NK-92 treated with Interleukin-12 subunit alpha and Interleukin-12 subunit beta, amount 100 ng/mL, for 24 hours (cell line): ENCODE results near the gene MOSPD3.
"Not testable (repeated sequence)": the region's sequence is repeated elsewhere in the genome, so short reads cannot be mapped to it uniquely, and the experiment has no call there.

ENCODE experiments used
- DNase-seq: peaks from one replicate; lab custom pipeline; 2025; lab: John Stamatoyannopoulos, UW

The MOSPD3 gene

GRCh38 chr7:100611983-100612729 lies at the start of gene MOSPD3:
Gene MOSPD3, plus strand, starts transcription at chr7:100612540. Its CDS starts 252 bp downstream, at chr7:100612792.
- peak; percentile 99 for DNase-seq

DNA sequence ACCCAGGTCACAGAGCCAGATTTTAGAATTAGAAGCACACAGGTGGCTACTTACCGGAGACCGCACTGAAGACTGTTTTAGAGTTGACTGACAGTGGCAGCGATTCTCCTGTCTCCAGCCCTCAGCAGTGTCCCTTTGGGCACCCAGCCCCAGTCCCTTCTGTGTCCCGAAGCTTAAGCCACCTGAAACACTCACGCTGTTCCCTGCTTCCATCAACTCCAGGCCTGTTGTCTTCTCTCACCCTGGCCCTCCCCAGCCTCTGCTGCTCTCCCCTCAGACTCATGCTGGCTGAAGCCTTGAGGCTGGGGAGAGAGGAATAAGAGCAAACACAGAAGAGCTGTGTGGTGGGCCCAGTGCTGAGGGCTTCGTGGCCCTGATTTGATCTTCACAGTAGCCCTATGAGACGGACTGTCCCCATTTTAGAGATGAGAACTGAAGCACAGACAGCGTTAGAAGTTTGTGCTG lies 49.2 kb upstream of the MOSPD3 start:
- DNase-seq: no peak

GRCh38 chr7:100563809-100564400 lies 48.4 kb upstream of the MOSPD3 start:
- peak; percentile 57 for DNase-seq

- DNase-seq: not testable (repeated sequence)
These were observed 47.9 kb upstream of the MOSPD3 start for GRCh38 chr7:100564405-100564804.

DNA sequence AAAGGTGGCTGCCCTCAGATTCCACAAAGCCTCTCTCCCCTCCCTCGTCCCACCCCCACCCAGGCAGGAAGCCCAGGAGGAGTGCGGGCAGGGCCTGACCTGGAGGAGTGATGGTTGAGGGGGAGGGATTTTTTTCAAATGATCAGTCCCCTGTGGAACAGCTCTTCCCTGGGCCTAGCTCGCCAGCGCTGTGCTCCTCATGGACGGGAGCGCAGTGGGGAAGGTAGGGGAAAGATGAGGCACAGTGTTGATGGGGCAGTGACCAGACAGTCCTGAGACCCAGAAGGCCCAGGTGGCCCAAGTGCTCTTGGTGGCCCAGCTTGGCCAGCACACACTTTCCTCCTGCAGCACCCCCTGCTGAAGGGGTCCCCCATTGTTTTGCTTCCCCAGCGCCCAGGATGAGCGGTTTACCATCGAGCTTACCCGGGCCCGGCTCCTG lies 47.2 kb upstream of the MOSPD3 start:
- no peak for DNase-seq

DNA sequence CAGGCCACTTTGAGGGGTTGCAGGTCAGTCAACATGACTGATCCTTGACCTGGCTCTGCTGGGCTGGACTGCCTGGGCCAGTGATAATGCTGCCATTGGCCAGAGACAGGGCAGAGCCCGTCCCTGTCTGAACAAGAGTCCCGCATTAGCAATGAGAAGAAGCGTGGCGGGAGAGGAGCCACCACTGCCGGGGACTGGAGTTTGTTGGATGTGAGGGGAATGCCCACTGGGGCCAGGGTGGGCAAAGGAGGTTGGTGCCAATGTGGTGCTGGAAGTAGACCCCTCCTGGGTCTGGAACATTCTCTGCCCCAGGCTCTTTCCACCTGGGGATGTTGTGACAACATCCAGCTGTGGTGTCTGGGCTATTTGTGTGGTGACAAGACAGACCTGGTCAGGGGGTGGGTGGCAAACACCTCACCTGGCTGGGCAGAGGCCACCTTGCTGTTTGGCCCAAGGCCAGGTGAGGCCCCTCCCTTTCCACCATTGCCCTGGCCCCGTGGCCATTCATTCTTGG lies 46.3 kb upstream of the MOSPD3 start:
- DNase-seq: no peak

- no peak for DNase-seq
These were observed 45.2 kb upstream of the MOSPD3 start for GRCh38 chr7:100567031-100567730.

DNA sequence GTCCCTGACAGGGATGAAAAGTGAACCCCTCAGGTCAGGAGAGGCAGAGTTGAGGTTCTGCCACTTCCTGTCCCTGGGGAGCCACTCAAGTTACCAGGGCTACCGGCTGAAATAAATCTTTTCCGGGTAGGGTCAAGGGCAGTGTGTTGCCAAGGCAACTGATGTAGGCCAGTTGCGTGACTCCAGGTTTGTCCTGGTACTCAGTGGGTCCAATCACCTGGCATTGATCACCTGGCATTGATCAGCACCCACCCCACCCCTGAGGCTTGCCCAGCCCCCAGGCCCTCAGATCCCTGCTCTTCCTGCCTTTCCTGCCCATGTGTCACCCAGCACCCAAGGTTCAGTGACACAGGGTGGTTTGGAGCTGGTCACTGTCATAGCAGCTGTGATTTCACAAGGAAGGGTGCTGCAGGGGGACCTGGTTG lies 44.6 kb upstream of the MOSPD3 start:
- no peak for DNase-seq

DNA sequence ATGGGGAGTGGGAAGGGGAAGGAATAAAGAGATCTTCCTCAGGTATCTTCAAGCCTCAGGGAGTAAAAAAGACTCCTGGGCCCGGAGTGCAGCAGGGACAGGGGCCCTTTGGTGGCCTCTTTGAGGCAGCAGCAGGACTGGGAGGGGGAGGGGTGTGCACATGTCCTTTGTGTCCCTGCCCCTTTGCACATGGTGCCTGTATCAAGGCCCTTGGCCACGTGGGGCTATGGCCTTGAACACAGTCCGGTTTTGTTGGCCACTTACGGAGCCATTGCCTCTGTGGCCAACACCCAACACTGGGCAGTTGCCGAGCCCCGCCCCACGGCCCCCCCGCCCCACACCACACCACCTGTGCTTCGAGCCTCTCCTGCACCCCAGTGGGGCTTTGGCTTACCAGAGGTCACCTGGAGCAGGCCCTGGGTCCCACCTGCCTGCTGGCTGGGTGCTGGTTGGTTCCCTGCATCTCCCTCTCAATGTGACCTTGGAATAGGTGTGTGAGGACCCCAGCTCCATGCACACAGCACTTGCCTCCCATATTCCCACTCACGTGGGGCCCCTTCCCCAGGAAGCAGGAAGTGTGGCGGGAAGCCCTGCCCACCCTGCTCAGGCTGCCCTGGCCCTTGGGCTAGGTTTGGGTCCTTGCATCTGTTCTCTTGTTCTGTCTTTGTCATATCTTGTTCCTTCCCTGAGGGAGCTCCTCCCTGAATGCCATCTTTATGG lies 44.0 kb upstream of the MOSPD3 start:
- DNase-seq: no peak

DNA sequence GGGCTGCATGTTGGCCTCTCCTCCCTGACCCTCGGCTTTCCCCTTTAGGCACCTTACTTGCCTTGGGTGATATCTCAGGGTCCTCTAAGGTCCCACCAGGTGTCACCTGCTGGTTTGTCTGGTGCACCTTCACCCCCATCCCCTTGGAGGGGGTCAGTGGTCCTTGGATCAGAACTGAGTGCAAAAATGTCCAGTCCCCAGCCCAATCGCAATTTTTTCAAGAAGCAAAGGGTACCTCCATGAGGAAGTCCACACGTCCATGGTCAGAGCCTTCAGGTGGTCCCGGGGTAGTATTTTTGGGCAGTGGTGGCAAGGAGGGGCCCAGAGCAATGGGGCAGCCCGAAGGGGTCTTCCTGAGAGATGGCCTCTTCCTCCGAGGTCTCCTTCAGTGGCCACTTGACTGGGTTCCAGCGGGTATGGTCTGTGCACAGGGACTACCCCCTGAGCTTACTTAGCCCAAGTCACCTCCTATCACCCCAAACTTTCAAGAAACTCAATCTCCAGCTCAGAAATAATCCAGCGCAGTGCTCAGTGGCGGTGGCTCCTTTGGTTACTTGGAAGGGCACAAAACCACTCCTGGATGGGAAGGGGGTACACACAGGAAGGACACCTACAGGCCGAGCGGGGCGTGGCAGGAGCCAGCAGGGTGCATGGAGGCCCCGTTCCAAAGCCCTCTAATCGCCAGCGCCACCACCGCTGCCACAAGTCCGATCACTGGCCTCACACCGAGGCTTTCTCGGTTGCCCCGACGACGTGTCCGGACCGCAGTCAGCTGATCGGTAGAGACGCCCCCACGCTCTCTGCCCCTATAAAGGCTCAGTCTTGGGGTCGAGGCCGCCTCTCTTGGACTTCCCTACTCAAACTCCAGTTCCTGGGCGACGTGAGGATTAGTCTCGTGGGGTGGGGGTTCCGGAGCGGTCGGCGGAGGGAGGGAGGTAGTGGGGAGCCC lies 43.2 kb upstream of the MOSPD3 start:
- DNase-seq: no peak

DNA sequence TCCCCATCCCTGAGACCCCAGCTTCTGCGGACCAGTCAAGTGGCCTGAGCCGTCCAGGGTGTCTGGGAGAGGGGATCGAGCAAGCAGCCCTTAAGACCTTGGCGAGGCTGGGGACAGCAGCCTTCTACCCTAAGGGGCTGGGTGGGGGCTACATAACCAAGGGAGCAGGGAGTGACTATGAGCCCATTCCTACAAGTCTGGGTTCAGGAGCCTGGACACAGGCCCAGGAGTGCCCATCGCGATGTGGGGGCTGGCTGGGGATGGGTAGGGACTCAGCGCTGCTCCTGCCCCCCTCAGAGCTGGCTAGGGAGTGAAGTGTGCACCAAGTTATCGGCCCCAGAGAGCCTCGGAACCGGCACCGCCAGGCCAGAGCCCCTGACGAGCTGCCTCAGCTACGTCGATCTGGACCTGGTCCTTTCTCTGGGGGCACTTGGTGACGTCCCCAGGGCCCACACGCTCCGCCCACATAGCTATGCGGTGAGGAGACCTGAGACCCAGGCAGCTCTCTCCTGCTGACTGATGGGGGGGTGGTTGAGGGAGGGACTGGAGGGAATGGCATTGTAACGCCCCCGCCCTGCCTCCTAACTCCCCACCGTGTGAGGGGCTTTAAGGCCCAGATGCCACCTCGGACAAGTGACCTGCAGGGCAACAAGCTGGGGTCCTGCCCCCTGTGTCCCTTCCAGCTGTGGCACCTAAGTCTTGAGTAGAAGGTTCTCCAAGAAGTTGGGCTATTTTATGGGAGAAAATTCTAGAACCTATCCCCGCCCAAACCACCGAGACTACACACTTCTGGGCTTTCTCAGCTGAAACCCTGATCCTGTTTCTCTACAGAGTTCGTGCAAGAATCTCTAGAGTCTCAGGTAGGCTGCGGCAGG lies 41.1 kb upstream of the MOSPD3 start:
- DNase-seq: no peak

DNA sequence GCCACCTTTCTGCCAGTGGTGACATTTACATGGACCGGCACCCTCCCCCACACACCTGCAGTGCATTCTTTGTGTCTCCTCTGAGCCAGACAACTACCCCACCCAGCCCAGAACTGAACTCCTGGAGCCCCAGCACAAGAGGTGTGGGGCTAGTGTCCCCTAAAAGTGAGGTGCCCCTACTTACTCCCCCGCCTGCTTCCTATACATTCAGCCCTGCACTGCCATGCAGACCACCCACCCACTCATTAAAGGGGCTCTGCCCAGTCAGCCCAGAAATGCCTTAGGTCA lies 40.6 kb upstream of the MOSPD3 start:
- DNase-seq: no peak

DNA sequence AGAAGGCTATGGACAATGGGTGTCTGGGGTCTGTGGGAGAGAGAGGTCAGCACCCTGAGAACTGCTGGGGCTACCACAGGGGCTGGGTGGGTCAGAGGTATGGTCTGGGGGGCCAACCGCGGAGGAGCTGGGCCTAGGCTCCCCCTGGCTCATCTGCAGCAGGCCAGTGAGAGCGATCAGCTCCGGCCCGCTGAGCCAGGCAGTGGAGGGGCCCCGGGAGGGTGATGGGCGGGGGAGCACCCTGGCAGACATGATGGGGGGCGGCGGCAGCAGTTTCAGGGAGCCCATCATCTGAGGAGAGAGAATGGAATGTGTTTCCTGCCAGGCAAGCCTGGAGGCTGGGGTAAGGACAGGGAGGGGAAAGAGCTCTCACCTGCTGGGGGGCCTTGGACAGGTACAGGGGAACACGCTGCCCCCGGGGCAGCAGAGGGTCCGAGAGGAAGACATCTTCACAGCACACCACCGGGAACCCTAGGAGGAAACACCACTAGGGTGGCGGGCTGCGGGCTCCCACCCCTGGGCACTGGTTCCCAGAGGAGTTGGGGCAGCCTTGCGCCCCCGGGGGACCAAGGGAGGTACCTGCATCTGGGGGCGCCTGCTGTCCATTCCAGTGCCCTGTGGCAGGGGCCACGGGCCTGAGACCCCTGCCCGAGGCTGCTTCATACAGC lies 39.9 kb upstream of the MOSPD3 start:
- no peak for DNase-seq

- no peak for DNase-seq
These were observed 39.2 kb upstream of the MOSPD3 start for GRCh38 chr7:100572949-100573675.

GRCh38 chr7:100573691-100574361 lies 38.5 kb upstream of the MOSPD3 start, which contains the start of gene SAP25:
Gene SAP25, minus strand, starts transcription at chr7:100573900. Its CDS starts 158 bp downstream, at chr7:100573742.
- no peak for DNase-seq

DNA sequence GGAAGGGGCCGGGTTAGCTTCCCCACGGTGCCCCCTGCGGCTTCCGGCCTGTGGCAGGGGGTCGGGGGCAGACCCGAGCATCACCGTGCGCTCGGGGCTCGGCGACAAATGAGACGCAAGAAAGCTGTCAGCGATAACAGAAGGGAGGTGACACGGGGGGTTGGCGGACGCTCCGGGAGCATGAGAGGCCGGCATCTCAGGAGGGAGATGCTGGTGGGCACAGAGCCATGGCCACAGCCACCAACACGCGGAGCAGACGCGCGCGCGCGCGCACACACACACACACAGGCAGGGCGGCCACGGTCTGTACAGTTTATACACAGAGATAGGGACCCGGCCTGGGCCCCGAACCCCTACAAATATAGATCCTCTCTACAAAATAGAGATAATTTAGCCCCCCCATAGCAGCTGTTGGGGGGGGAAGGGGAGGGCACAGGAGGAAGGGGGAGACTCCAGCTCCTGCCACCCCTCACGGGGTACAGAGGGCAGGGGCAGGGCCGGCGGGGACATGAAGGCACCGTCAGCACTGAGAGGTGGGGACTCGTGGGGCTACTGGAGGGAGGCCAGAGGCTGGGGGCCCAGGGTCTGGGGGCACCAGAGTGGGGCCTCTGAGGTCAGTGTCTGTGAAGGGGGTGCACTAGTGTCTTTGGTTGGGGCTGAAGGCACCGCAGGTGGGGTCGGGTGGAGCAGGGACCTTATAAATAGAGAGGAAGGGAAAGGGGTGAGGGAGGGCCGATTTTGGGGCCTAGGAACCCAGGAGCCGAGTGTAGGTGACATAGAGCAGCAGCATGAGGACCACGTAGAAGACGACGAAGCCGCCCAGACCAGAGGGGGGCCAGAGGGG lies 37.8 kb upstream of the MOSPD3 start:
- no peak for DNase-seq

DNA sequence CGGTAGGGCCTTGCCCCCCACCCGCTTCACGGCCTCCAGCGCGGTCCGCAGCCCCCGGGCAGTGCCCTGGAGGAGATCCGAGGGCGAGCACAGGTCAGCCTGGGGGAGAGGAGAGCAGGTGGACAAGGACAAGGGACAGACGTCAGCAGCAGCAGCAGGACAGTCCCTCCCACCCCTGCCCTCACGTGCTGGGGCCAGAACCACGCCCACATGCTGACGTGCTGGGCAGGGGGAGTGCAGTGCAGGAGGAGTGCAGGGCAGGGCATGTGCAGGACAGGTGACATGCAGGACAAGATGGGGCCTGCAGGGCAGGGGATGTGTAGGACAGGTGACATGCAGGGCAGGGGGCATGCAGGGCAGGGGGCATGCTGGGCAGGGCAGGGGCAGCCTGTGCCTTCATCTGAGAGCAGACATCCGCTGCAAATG lies 37.1 kb upstream of the MOSPD3 start:
- DNase-seq: no peak
